Measurements from ENCODE around the gene KLF13. TPM values are rescaled to one million over a fixed set of nuclear protein-coding genes. Genes with fewer than 3 reads are reported as not detected.

KLF13 gene
- total and polyA plus RNA-seq, 10 of the 15 experiments (the other 5 are each of a cell fraction or from before 2014, with no cell fraction given): 20.3 to 109 (median 51.4) TPM

GRCh38 chr15:31326156-31326874 lies at the start of gene KLF13 (continued):
- TF ChIP-seq CUX1 (IDR thresholded peaks at IDR 0.05; ENCODE audit: insufficient replicate concordance, low read depth, low read length): no peak
- TF ChIP-seq IRF3 (IDR thresholded peaks at IDR 0.05): no peak; the same call in none of the 2 replicates
- no peak for TF ChIP-seq MEF2B (IDR thresholded peaks at IDR 0.05; ENCODE audit: partially characterized antibody, poor library complexity, severe bottlenecking)
- no peak for TF ChIP-seq MYC (IDR thresholded peaks at IDR 0.05; ENCODE audit: insufficient read depth, insufficient read length, insufficient replicate concordance, low read length, severe bottlenecking)
- 0 out of 2 replicates have a peak, but pooled peaks have one; percentile 71 for TF ChIP-seq PML (IDR thresholded peaks at IDR 0.05; ENCODE audit: low read length)
- no peak for TF ChIP-seq CEBPZ (IDR thresholded peaks at IDR 0.05; ENCODE audit: low read depth, low read length)
- no peak for TF ChIP-seq FOXK2 (IDR thresholded peaks at IDR 0.05)
- peak; percentile 63 for TF ChIP-seq PKNOX1 (IDR thresholded peaks at IDR 0.05)
- no peak for TF ChIP-seq E2F4 (IDR thresholded peaks at IDR 0.05; ENCODE audit: low read depth, low read length)
- peak; percentile 63 for TF ChIP-seq CREM (IDR thresholded peaks at IDR 0.05; ENCODE audit: low read depth)
- TF ChIP-seq IKZF1 (conservative IDR thresholded peaks at IDR 0.05): peak; percentile 67
- no peak for TF ChIP-seq FOXM1 (IDR thresholded peaks at IDR 0.05; ENCODE audit: low read depth, low read length)
- peak; percentile 63; the same call in 1 of the 2 replicates for TF ChIP-seq RB1 (IDR thresholded peaks at IDR 0.05; ENCODE audit: borderline replicate concordance)
- peak; percentile 51; the same call in 1 of the 2 replicates for TF ChIP-seq BACH1 (IDR thresholded peaks at IDR 0.05; ENCODE audit: borderline replicate concordance)
